BE2C (cell line): ENCODE measurements around the gene OLFM1.

Experiments
- DNase-seq: peaks from one replicate; pipeline ENCODE4 v3.0.0-alpha.2; 2020
- H3K27me3 ChIP-seq: fragments of 250-450 bp; sonication (Bioruptor Pico); 2 replicates; pipeline ENCODE4 v1.5.1; 2020; ENCODE audit warnings: mild to moderate bottlenecking
- H3K36me3 ChIP-seq: fragments of 250-450 bp; sonication (Bioruptor Pico); 2 replicates; pipeline ENCODE4 v1.5.1; 2020; ENCODE audit warnings: mild to moderate bottlenecking
- H3K4me1 ChIP-seq: fragments of 250-450 bp; sonication (Bioruptor Pico); 2 replicates; pipeline ENCODE4 v1.5.1; 2020
- H3K4me3 ChIP-seq: 2 replicates; pipeline ENCODE4 v1.5.1; 2011; ENCODE audit warnings: low read depth, low read length
- H3K9me3 ChIP-seq: fragments of 250-450 bp; sonication (Bioruptor Pico); 2 replicates; pipeline ENCODE4 v1.5.1; 2020
- CTCF ChIP-seq: IDR thresholded peaks from 2 replicates; pipeline ENCODE4 v1.5.1; 2012; ENCODE audit warnings: mild to moderate bottlenecking, low read depth, low read length

Gene OLFM1

GRCh38 chr9:135074354-135075233 lies 12.9 kb upstream of the OLFM1 start:
- Histone ChIP-seq H3K4me3 (peak overlapping the region; percentile 87), H3K27me3 (no peaks in the 10 kb centered on the region)

DNA sequence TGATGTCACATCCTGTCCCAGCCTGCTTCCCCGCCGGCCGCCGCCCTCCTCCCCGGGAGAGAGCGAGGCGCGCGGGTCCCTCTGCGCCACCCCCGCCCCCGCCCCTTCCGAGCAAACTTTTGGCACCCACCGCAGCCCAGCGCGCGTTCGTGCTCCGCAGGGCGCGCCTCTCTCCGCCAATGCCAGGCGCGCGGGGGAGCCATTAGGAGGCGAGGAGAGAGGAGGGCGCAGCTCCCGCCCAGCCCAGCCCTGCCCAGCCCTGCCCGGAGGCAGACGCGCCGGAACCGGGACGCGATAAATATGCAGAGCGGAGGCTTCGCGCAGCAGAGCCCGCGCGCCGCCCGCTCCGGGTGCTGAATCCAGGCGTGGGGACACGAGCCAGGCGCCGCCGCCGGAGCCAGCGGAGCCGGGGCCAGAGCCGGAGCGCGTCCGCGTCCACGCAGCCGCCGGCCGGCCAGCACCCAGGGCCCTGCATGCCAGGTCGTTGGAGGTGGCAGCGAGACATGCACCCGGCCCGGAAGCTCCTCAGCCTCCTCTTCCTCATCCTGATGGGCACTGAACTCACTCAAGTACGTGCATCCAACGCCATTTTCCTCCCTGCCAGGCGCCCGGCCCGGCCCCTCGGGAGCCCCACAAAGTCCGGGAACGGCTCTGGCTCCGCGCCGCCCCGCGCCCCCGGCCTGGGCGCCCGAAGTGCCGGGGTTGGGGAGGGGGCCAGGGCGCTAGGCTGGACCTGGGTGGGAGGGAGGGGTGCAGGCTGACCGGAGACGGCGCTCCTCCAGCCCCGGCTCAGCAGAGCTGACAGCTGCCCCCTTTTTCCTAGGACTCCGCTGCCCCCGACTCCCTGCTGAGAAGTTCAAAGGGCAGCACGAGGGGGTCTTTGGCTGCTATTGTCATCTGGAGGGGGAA lies 12.0 kb upstream of the OLFM1 start:
- no peaks in the 10 kb centered on the region for H3K9me3 ChIP-seq
- peak; percentile 89 for DNase-seq
- peaks cover 4% of the 10 kb centered on the region for H3K36me3 ChIP-seq
- TF ChIP-seq CTCF = no peak
- peaks cover 5% of the 10 kb centered on the region; the same call in 1 of the 2 replicates for H3K4me1 ChIP-seq
- peak overlapping the region; percentile 87 for H3K4me3 ChIP-seq
- no peaks in the 10 kb centered on the region for H3K27me3 ChIP-seq

More at GRCh38 chr9:135074354-135075233, 12.9 kb upstream of the OLFM1 start:
- no peaks in the 10 kb centered on the region for H3K9me3 ChIP-seq
- peaks cover 4% of the 10 kb centered on the region for H3K36me3 ChIP-seq
- DNase-seq = no peak
- TF ChIP-seq CTCF = no peak
- H3K4me1 ChIP-seq = peaks cover 12% of the 10 kb centered on the region; the same call in 1 of the 2 replicates

- peaks cover 4% of the 10 kb centered on the region for H3K36me3 ChIP-seq
- no peaks in the 10 kb centered on the region for H3K27me3 ChIP-seq
- TF ChIP-seq CTCF = no peak
- H3K9me3 ChIP-seq = no peaks in the 10 kb centered on the region
- H3K4me1 ChIP-seq = peaks cover 5% of the 10 kb centered on the region; the same call in 1 of the 2 replicates
- no peak for DNase-seq
- peak overlapping the region; percentile 87 for H3K4me3 ChIP-seq
Measured at GRCh38 chr9:135076143-135076875, 11.2 kb upstream of the OLFM1 start.

- DNase-seq = no peak
- no peaks in the 10 kb centered on the region for H3K27me3 ChIP-seq
- peaks cover 4% of the 10 kb centered on the region for H3K36me3 ChIP-seq
- no peaks in the 10 kb centered on the region for H3K9me3 ChIP-seq
- TF ChIP-seq CTCF = peak; percentile 8; the same call in 1 of the 2 replicates
- H3K4me3 ChIP-seq = peak overlapping the region; percentile 87
- H3K4me1 ChIP-seq = peaks cover 5% of the 10 kb centered on the region; the same call in 1 of the 2 replicates
Measured at GRCh38 chr9:135076876-135077430, 10.5 kb upstream of the OLFM1 start.

DNA sequence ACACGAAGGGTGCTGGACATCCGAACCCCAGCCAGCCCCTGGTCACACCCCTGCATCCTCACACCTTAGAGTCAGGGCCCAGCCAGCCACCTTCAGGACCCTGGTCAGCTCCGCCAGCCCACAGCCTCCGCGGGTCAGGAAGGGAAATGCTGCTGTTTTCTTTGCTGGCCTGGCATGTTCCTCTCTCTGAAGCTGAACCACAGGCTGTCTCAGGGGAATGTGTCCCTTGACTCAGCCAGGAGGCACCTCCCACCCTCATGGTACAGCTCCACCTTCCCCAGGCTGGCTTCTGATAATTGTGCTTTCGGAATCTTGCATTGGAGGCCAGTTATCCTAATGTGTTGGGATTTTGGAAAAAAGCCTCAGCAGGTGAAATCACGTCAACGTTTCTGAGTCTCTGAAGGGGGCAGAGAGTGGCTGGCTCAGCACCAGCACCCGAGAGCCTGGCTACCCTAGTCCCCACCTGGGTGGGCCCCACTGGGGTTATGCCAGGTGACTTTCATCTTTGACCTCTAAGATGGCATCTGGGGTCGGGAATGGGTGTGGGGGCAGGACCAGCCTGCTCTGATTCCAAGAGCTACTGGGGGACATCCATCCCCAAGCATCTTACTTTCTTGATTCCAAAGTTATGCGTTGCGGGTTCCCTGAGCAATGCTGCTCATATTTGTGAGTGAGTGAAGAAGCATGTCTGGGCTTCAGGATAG lies 9.8 kb upstream of the OLFM1 start:
- peaks cover 5% of the 10 kb centered on the region; the same call in 1 of the 2 replicates for H3K4me1 ChIP-seq
- peaks cover 4% of the 10 kb centered on the region for H3K36me3 ChIP-seq
- DNase-seq = no peak
- H3K27me3 ChIP-seq = no peaks in the 10 kb centered on the region
- peak overlapping the region; percentile 87; the same call in 1 of the 2 replicates for H3K4me3 ChIP-seq
- no peaks in the 10 kb centered on the region for H3K9me3 ChIP-seq
- TF ChIP-seq CTCF = no peak
